T-cell (primary cell): ENCODE measurements around the gene TARS1. TPM values are rescaled to one million over a fixed set of nuclear protein-coding genes. Genes with fewer than 3 reads are reported as not detected.

Experiments
- ATAC-seq, 4 experiments: fragments of 200-7000 bp in 3 of 4; fragments of 150-1000 bp in 1 of 4; cut with Tn5 transposase; replicated peaks in 1 of 4; 1 replicate in 3 of 4; 2 replicates in 1 of 4; pipeline ENCODE4 v1.10.0; 2021; ENCODE audit warnings: moderate library complexity in 3 of 4, mild to moderate bottlenecking in 2 of 4, moderate number of reproducible peaks in 1 of 4
- CTCF ChIA-PET, 2 donors: fragments of 300-600 bp; sonication (Branson Sonifier 250); formaldehyde crosslinking; loops; one replicate each; lab custom pipeline; 2022; ENCODE audit warnings: antibody characterized with exemption in 2 of 2; lab: Charles Lee
- POLR2A ChIA-PET, 2 donors: fragments of 300-600 bp; sonication (Branson Sonifier 250); formaldehyde crosslinking; loops; one replicate each; lab custom pipeline; 2022; ENCODE audit warnings: antibody characterized with exemption in 2 of 2; lab: Charles Lee
- DNase-seq, 35 experiments: peaks; one replicate each; pipeline versions ENCODE4 v3.0.0 to v3.0.0-alpha.2; 2013 to 2023
- H3K27ac ChIP-seq: one replicate; pipeline ENCODE4 v1.5.1; 2013; ENCODE audit warnings: low read length
- H3K27me3 ChIP-seq, 2 experiments: replicated peaks in 1 of 2; 1 replicate in 1 of 2; 2 replicates in 1 of 2; pipeline versions ENCODE4 v1.6.1 to v1.7.0; 2013; ENCODE audit warnings: low read length in 1 of 2, mixed read lengths in 1 of 2; ENCODE audit not compliant: control insufficient read depth in 2 of 2, insufficient read depth in 2 of 2; ENCODE audit errors: extremely low read depth in 1 of 2
- H3K36me3 ChIP-seq, 2 donors: 1 replicate in 1 of 2; 2 replicates in 1 of 2; pipeline versions ENCODE4 v1.6.1 to v1.7.0; 2013; ENCODE audit warnings: low read length in 1 of 2; ENCODE audit not compliant: control insufficient read depth in 2 of 2, insufficient read depth in 1 of 2; ENCODE audit errors: extremely low read depth in 1 of 2
- H3K4me1 ChIP-seq, 2 experiments: 1 replicate in 1 of 2; 2 replicates in 1 of 2; pipeline versions ENCODE4 v1.6.1 to v1.7.0; 2013; ENCODE audit warnings: low read length in 2 of 2, mixed read lengths in 1 of 2; ENCODE audit not compliant: insufficient read depth in 2 of 2, control insufficient read depth in 1 of 2; ENCODE audit errors: extremely low read depth in 1 of 2
- H3K4me3 ChIP-seq, 2 donors: 1 replicate in 1 of 2; 2 replicates in 1 of 2; pipeline versions ENCODE4 v1.5.1 to v1.7.0; 2013; ENCODE audit warnings: mild to moderate bottlenecking in 2 of 2, low read length in 1 of 2, moderate library complexity in 1 of 2; ENCODE audit not compliant: control insufficient read depth in 1 of 2; ENCODE audit errors: extremely low read depth in 1 of 2
- H3K9me3 ChIP-seq: 2 replicates; pipeline ENCODE4 v1.7.0; 2013
- H3K27ac Mint-ChIP-seq, 2 donors: one replicate each; pipeline ENCODE4 v1.8.0; 2020 to 2021; ENCODE audit warnings: mild to moderate bottlenecking in 2 of 2, mixed read lengths in 2 of 2
- H3K27me3 Mint-ChIP-seq, 2 donors: one replicate each; pipeline ENCODE4 v1.8.0; 2021 to 2022; ENCODE audit warnings: mixed read lengths in 2 of 2
- H3K36me3 Mint-ChIP-seq: one replicate; pipeline ENCODE4 v1.8.0; 2021; ENCODE audit warnings: mixed read lengths
- H3K4me1 Mint-ChIP-seq, 3 donors: one replicate each; pipeline ENCODE4 v1.8.0; 2020 to 2022; ENCODE audit warnings: mixed read lengths in 3 of 3, mild to moderate bottlenecking in 1 of 3
- H3K4me3 Mint-ChIP-seq, 3 donors: one replicate each; pipeline ENCODE4 v1.8.0; 2020 to 2022; ENCODE audit warnings: mild to moderate bottlenecking in 3 of 3, mixed read lengths in 3 of 3, moderate library complexity in 3 of 3
- H3K9me3 Mint-ChIP-seq, 3 donors: one replicate each; pipeline ENCODE4 v1.8.0; 2020 to 2022; ENCODE audit warnings: mixed read lengths in 3 of 3
- WGBS: methylation state at CpG from one replicate; pipeline ENCODE4 v1.1.5; 2013; ENCODE audit warnings: missing lambda C conversion rate; ENCODE audit not compliant: insufficient coverage; 5-methylcytosine and 5-hydroxymethylcytosine counted together
- total RNA-seq, 35 experiments: library from RNA in 6 of 35; stranded (reverse) in 6 of 35; fragments of 120-200 nt in 1 of 35; gene quantifications; one replicate each; pipeline versions ENCODE4 v1.2.1 to v1.2.4 and lab custom pipeline; 2013 to 2026

TARS1 gene
- total RNA-seq, 5 donors from 2014 or later (not counting 1 experiment from before 2014, with no cell fraction given) = 26.7 to 134 (median 119) TPM

- WGBS = no CpG with 5 or more reads among the region's 2 CpGs
- no peak overlapping the region for H3K4me3 ChIP-seq
- no peaks in the 10 kb centered on the region for H3K27me3 ChIP-seq
- ATAC-seq = no peak
- no peaks in the 10 kb centered on the region for H3K36me3 ChIP-seq
- H3K27ac ChIP-seq = no peak overlapping the region
- no peak overlapping the region for H3K4me3 Mint-ChIP-seq
- no peaks in the 10 kb centered on the region for H3K9me3 ChIP-seq
- H3K9me3 Mint-ChIP-seq = no peaks in the 10 kb centered on the region
- no peak overlapping the region for H3K27ac Mint-ChIP-seq
- H3K4me1 Mint-ChIP-seq = no peaks in the 10 kb centered on the region
- POLR2A ChIA-PET = no interaction called here
- H3K27me3 Mint-ChIP-seq = peaks cover 2 to 7% of the 10 kb centered on the region in 2 donors
- DNase-seq = no peak
- CTCF ChIA-PET = no interaction called here
- no peaks in the 10 kb centered on the region for H3K36me3 Mint-ChIP-seq
- no peaks in the 10 kb centered on the region for H3K4me1 ChIP-seq
Observed at GRCh38 chr5:33422191-33422590, 18.6 kb upstream of the TARS1 start.

GRCh38 chr5:33423018-33423630 is 17.6 kb upstream of the TARS1 start:
- no CpG with 5 or more reads among the region's 3 CpGs for WGBS
- peaks cover 0 to 7% of the 10 kb centered on the region in 2 experiments for H3K27me3 ChIP-seq
- no peaks in the 10 kb centered on the region for H3K36me3 ChIP-seq
- no peak overlapping the region for H3K27ac ChIP-seq
- ATAC-seq (no peak), DNase-seq (peak in 1 of 35 experiments; percentile 18)
- H3K4me1 ChIP-seq = no peaks in the 10 kb centered on the region
- H3K4me3 ChIP-seq = no peak overlapping the region
- no peak overlapping the region for H3K27ac Mint-ChIP-seq
- H3K9me3 Mint-ChIP-seq = no peaks in the 10 kb centered on the region
- ChIA-PET CTCF (no interaction called here), POLR2A (interaction anchor here in 1 of 2 donors (0.6 kb wide), 1 partner anchor 573 kb away, joined by 3 read pairs; no protein-coding TSS in a partner anchor)
- H3K27me3 Mint-ChIP-seq = peaks cover 8 to 15% of the 10 kb centered on the region in 2 donors
- no peaks in the 10 kb centered on the region for H3K9me3 ChIP-seq
- H3K4me1 Mint-ChIP-seq = no peaks in the 10 kb centered on the region
- no peak overlapping the region for H3K4me3 Mint-ChIP-seq
- no peaks in the 10 kb centered on the region for H3K36me3 Mint-ChIP-seq

DNA sequence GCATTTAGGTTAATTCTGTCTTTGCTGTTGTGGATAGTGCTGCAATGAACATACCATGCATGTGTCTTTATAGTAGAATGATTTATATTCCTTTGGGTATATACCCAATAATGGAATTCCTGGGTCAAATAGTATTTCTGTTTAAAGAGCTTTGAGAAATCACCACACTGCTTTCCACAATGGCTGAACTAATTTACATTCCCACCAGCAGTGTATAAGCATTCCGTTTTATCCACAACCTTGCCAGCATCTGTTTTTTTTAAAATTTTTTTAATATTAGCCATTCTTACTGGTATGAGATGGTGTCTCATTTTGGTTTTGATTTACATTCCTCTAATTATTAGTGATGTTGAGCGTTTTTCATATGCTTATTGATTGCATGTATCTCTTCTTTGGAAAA is 15.5 kb upstream of the TARS1 start:
- Histone ChIP-seq H3K9me3 (no peaks in the 10 kb centered on the region), H3K27ac (no peak overlapping the region), H3K36me3 (no peaks in the 10 kb centered on the region), H3K4me1 (no peaks in the 10 kb centered on the region), H3K4me3 (no peak overlapping the region), H3K27me3 (peaks cover 0 to 12% of the 10 kb centered on the region in 2 experiments)
- H3K4me1 Mint-ChIP-seq = no peaks in the 10 kb centered on the region
- ATAC-seq (no peak), DNase-seq (no peak)
- no CpG with 5 or more reads among the region's 2 CpGs for WGBS
- CTCF ChIA-PET = no interaction called here
- no peaks in the 10 kb centered on the region for H3K36me3 Mint-ChIP-seq
- no peak overlapping the region for H3K27ac Mint-ChIP-seq
- H3K4me3 Mint-ChIP-seq = no peak overlapping the region
- H3K27me3 Mint-ChIP-seq = peaks cover 11 to 16% of the 10 kb centered on the region in 2 donors
- POLR2A ChIA-PET = no interaction called here
- H3K9me3 Mint-ChIP-seq = peaks cover 0 to 4% (median 0%) of the 10 kb centered on the region in 3 donors

- Mint-ChIP-seq H3K4me3 (no peak overlapping the region), H3K27me3 (peaks cover 11 to 16% of the 10 kb centered on the region in 2 donors), H3K4me1 (peaks cover 5 to 6% (median 5%) of the 10 kb centered on the region in 3 donors), H3K36me3 (no peaks in the 10 kb centered on the region), H3K27ac (no peak overlapping the region), H3K9me3 (peaks cover 0 to 4% (median 0%) of the 10 kb centered on the region in 3 donors)
- CTCF ChIA-PET = interaction anchor here (0.5 to 0.8 kb wide), 4 partner anchors 504 to 1563 kb away, joined by 3 to 5 read pairs (median 3); no protein-coding TSS in a partner anchor
- H3K4me3 ChIP-seq = no peak overlapping the region
- H3K27me3 ChIP-seq = peaks cover 0 to 12% of the 10 kb centered on the region in 2 experiments
- H3K4me1 ChIP-seq = no peaks in the 10 kb centered on the region
- ATAC-seq (no peak), DNase-seq (no peak)
- no peak overlapping the region for H3K27ac ChIP-seq
- POLR2A ChIA-PET = no interaction called here
- no peaks in the 10 kb centered on the region for H3K9me3 ChIP-seq
- WGBS = no CpG with 5 or more reads among the region's 1 CpG
- H3K36me3 ChIP-seq = no peaks in the 10 kb centered on the region
Observed at GRCh38 chr5:33430983-33431382, 9.8 kb upstream of the TARS1 start.

DNA sequence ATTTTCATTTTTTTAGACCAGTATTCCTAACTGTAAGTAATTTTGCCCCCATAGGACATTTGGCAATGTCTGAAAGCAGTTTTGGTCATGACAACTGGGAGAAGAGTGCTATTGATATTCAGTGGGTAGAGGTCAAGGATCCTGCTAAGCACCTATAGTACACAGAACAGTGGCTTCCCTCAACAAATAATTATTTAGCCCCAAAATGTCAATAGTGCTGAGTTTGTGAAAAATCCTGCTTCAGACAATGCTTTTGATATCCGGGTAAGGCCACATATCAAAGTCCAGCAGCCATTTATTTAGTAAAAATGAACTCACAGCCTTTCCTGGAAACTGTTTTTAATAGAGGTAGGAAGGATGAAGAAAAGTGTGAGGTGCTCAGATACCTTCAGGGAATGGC is 8.1 kb upstream of the TARS1 start:
- peaks cover 0 to 4% (median 0%) of the 10 kb centered on the region in 3 donors for H3K9me3 Mint-ChIP-seq

DNA sequence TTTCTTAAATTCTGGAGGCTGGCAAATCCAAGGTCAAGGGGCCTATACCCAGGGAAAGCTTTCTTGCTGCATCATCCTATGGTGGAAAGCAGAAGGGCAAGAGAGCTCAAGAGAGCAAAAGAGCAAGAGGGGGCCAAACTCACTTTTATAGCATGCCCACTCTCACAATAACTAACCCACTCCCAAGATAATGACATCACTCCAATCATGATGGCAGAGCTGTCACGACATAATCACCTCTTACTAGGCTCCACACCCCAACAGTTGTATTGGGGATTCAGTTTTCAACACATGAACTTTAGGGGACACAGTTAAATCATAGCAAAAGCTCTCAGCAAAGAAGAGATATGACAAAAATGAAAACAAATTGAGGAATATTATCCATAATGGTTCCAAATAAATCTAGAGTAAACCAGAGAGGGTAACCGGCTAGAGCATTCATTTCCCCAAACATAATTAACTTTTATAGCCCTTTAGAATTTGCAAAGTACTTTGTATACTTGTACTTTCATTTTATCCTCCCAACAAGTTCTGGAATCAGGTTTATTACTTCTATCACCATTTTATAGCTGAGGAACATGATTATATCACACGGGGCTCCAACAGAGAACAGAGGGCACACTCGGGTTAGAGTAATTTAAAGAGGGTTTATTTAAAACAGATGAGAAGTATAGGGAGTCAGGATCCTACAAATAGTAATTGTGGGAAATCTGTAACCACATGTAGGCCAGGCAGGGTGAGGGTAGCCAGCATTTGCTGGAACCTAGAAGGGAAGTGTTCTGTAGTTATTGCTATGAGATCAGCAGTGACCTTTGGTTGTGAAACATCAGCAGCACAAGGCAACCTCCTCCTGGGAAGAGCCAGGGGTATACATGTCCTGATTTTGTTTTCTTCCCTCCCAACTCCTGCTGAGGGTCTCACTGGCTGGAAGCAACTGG is 7.2 kb upstream of the TARS1 start:
- H3K27me3 Mint-ChIP-seq = peaks cover under 1 to 1% of the 10 kb centered on the region in 2 donors
- H3K9me3 ChIP-seq = no peaks in the 10 kb centered on the region
- no peak overlapping the region for H3K4me3 Mint-ChIP-seq
- no peak overlapping the region for H3K27ac ChIP-seq
- H3K4me3 ChIP-seq = no peak overlapping the region
- peaks cover 0 to 4% (median 0%) of the 10 kb centered on the region in 3 donors for H3K9me3 Mint-ChIP-seq
- POLR2A ChIA-PET = no interaction called here
- peaks cover 8 to 13% (median 10%) of the 10 kb centered on the region in 3 donors for H3K4me1 Mint-ChIP-seq
- CTCF ChIA-PET = interaction anchor here (1.2 kb wide), 2 partner anchors 501 to 537 kb away, joined by 3 to 4 read pairs; no protein-coding TSS in a partner anchor
- DNase-seq (no peak), ATAC-seq (no peak)
- no peaks in the 10 kb centered on the region for H3K36me3 Mint-ChIP-seq
- peaks cover 0 to under 1% of the 10 kb centered on the region in 2 experiments for H3K27me3 ChIP-seq
- no peaks in the 10 kb centered on the region for H3K4me1 ChIP-seq
- H3K36me3 ChIP-seq = no peaks in the 10 kb centered on the region
- H3K27ac Mint-ChIP-seq = no peak overlapping the region
- 100% methylated on average over 1 of the region's 4 CpGs for WGBS

More for the DNA sequence above, 8.1 kb upstream of the TARS1 start:
- Mint-ChIP-seq H3K27ac (no peak overlapping the region), H3K36me3 (no peaks in the 10 kb centered on the region), H3K4me3 (no peak overlapping the region), H3K4me1 (peaks cover 8 to 10% (median 9%) of the 10 kb centered on the region in 3 donors), H3K27me3 (peaks cover 5% of the 10 kb centered on the region in 2 donors)
- no peaks in the 10 kb centered on the region for H3K36me3 ChIP-seq
- ChIA-PET CTCF (interaction anchor here in 1 of 2 donors (0.6 kb wide), 1 partner anchor 20 kb away, joined by 6 read pairs; no protein-coding TSS in a partner anchor), POLR2A (no interaction called here)
- H3K27ac ChIP-seq = no peak overlapping the region
- DNase-seq (no peak), ATAC-seq (no peak)
- peaks cover 0 to 10% of the 10 kb centered on the region in 2 experiments for H3K27me3 ChIP-seq
- WGBS = no CpG with 5 or more reads among the region's 1 CpG
- no peaks in the 10 kb centered on the region for H3K9me3 ChIP-seq
- no peak overlapping the region for H3K4me3 ChIP-seq
- no peaks in the 10 kb centered on the region for H3K4me1 ChIP-seq
